K562 (cell line): Measurements from ENCODE around the gene MAS1L. TPM values are rescaled to one million over a fixed set of nuclear protein-coding genes. Genes with fewer than 3 reads are reported as not detected.
A peak's percentile ranks its signal among the peaks of the same experiment; 100 is the strongest.

Source experiments
- ATAC-seq: fragments of 200-7000 bp; cut with Tn5 transposase; 3 replicates; pipeline ENCODE4 v1.9.1; 2020; ENCODE audit warnings: moderate library complexity
- BruUV-seq: library from RNA; stranded (reverse); fragments of 400-500 nt; replicated peaks from 2 replicates; lab custom pipeline; 2021; lab: Mats Ljungman, UMichigan
- CTCF ChIA-PET: fragments of 300-600 bp; formaldehyde crosslinking; extraction: SDS; loops from one replicate; lab custom pipeline; 2021; ENCODE audit warnings: low intra/inter-chr PET ratio; lab: Yijun Ruan, JAX
- POLR2A ChIA-PET: fragments of 300-600, 350-650 bp; sonication (Branson Sonifier 250); formaldehyde crosslinking; extraction: SDS; loops from one replicate; lab custom pipeline; 2021; ENCODE audit warnings: antibody characterized with exemption, inconsistent platforms; lab: Yijun Ruan, JAX
- DNase-seq, 4 experiments: peaks; one replicate each; pipeline versions ENCODE4 v3.0.0 to v3.0.0-alpha.2; 2011 to 2018; ENCODE audit warnings: low spot score in 3 of 4, mixed read lengths in 3 of 4; ENCODE audit errors: extremely low read depth in 1 of 4
- FAIRE-seq: peaks from 2 replicates; lab custom pipeline; 2011; peaks lifted over from hg19 to GRCh38; lab: Jason Lieb, UNC
- H2AFZ ChIP-seq: 2 replicates; pipeline ENCODE4 v1.6.0; 2011; ENCODE audit warnings: low read depth, low read length, control low read depth, inconsistent platforms
- H3K27ac ChIP-seq: fragments of 200-600 bp; 3 replicates; pipeline ENCODE4 v1.8.0; 2011; ENCODE audit warnings: low read depth, mild to moderate bottlenecking, control low read depth, inconsistent platforms, low read length, moderate library complexity, mixed read lengths; ENCODE audit errors: extremely low read depth
- H3K27me3 ChIP-seq, 2 experiments: fragments of 300-600 bp in 1 of 2; 2 replicates in 1 of 2; 3 replicates in 1 of 2; pipeline versions ENCODE4 v1.6.0 to v1.8.0; 2011; ENCODE audit warnings: inconsistent platforms in 2 of 2, low read length in 2 of 2, mild to moderate bottlenecking in 1 of 2, mixed read lengths in 1 of 2, moderate library complexity in 1 of 2; ENCODE audit not compliant: control insufficient read depth in 2 of 2, insufficient read depth in 2 of 2
- H3K36me3 ChIP-seq: fragments of 300-600 bp; 3 replicates; pipeline ENCODE4 v1.8.0; 2011; ENCODE audit warnings: mild to moderate bottlenecking, low read length, inconsistent platforms; ENCODE audit not compliant: control insufficient read depth, insufficient read depth
- H3K4me1 ChIP-seq, 2 experiments: fragments of 200-600 bp in 1 of 2; replicated peaks in 1 of 2; 2 replicates in 1 of 2; 3 replicates in 1 of 2; pipeline versions ENCODE4 v1.5.1 to v1.8.0; 2011; ENCODE audit warnings: inconsistent platforms in 2 of 2, low read length in 2 of 2, mild to moderate bottlenecking in 1 of 2, mixed read lengths in 1 of 2, moderate library complexity in 1 of 2; ENCODE audit not compliant: control insufficient read depth in 2 of 2, insufficient read depth in 2 of 2
- H3K4me2 ChIP-seq: 2 replicates; pipeline ENCODE4 v1.6.1; 2011; ENCODE audit warnings: low read length, control low read depth, inconsistent platforms, mixed read lengths; ENCODE audit not compliant: insufficient read depth
- H3K4me3 ChIP-seq: fragments of 200-600 bp; sonication (generic), shearing (Covaris generic); 2 replicates; pipeline ENCODE4 v1.5.1; 2016; ENCODE audit warnings: control low read depth, inconsistent platforms
- H3K79me2 ChIP-seq: fragments of 200-600 bp; 3 replicates; pipeline ENCODE4 v1.8.0; 2011; ENCODE audit warnings: low read length, inconsistent platforms; ENCODE audit not compliant: control insufficient read depth, insufficient read depth
- H3K9ac ChIP-seq, 2 experiments: 2 replicates each; pipeline versions ENCODE4 v1.6.0 to v1.6.1; 2011; ENCODE audit warnings: low read depth in 2 of 2, low read length in 2 of 2, control low read depth in 1 of 2, inconsistent platforms in 1 of 2, mild to moderate bottlenecking in 1 of 2, mixed read lengths in 1 of 2; ENCODE audit not compliant: insufficient read depth in 1 of 2
- H3K9me1 ChIP-seq: one replicate; pipeline ENCODE4 v1.6.0; 2011; ENCODE audit warnings: inconsistent platforms, mild to moderate bottlenecking, low read length, moderate library complexity; ENCODE audit not compliant: control insufficient read depth, insufficient read depth
- H3K9me3 ChIP-seq: replicated peaks from 2 replicates; pipeline ENCODE4 v1.5.1; 2011; ENCODE audit warnings: low read depth, low read length, inconsistent platforms; ENCODE audit not compliant: control insufficient read depth, insufficient read depth
- H4K20me1 ChIP-seq: replicated peaks from 2 replicates; pipeline ENCODE4 v1.6.1; 2011; ENCODE audit warnings: low read length, inconsistent platforms, mixed read lengths; ENCODE audit not compliant: control insufficient read depth, insufficient read depth
- ATF6 ChIP-seq: sonication (generic); formaldehyde crosslinking; IDR thresholded peaks from 2 replicates; pipeline ENCODE4 v1.4.0; 2020; ENCODE audit warnings: mild to moderate bottlenecking, missing genetic modification reagents
- DIDO1 ChIP-seq: fragments of 450-650 bp; IDR thresholded peaks from 2 replicates; pipeline ENCODE4 v1.6.1; 2016; ENCODE audit warnings: low read depth, missing biosample characterization, missing genetic modification characterization
- GTF2B ChIP-seq: IDR thresholded peaks from 2 replicates; pipeline ENCODE4 v1.6.1; 2011; ENCODE audit not compliant: insufficient read length; ENCODE audit errors: extremely low read depth
- IRF9 ChIP-seq: fragments of 450-650 bp; IDR thresholded peaks from 2 replicates; pipeline ENCODE4 v1.6.1; 2016; ENCODE audit warnings: missing biosample characterization, missing genetic modification characterization
- NR0B1 ChIP-seq: fragments of 450-650 bp; IDR thresholded peaks from one replicate; pipeline ENCODE4 v1.6.1; 2018; ENCODE audit warnings: mild to moderate bottlenecking, moderate library complexity; ENCODE audit not compliant: partially characterized antibody
- POLR3G ChIP-seq: IDR thresholded peaks from 2 replicates; pipeline ENCODE4 v1.6.1; 2011; ENCODE audit not compliant: insufficient read length, insufficient replicate concordance; ENCODE audit errors: extremely low read depth
- PTRF ChIP-seq: fragments of 450-650 bp; IDR thresholded peaks from 2 replicates; pipeline ENCODE4 v1.6.1; 2016; ENCODE audit warnings: mild to moderate bottlenecking, missing genetic modification characterization, missing compliant biosample characterization
- SP1 ChIP-seq: sonication (generic); formaldehyde crosslinking; IDR thresholded peaks from 2 replicates; pipeline ENCODE4 v1.8.1; 2022; ENCODE audit warnings: mild to moderate bottlenecking, missing genetic modification reagents
- SRSF3 ChIP-seq: fragments of 200-400 bp; formaldehyde crosslinking; IDR thresholded peaks from 2 replicates; pipeline ENCODE4 v1.6.1; 2016; ENCODE audit warnings: mild to moderate bottlenecking, low read length, moderate library complexity; ENCODE audit not compliant: insufficient read depth
- TRIM24 ChIP-seq, 2 experiments: fragments of 450-650 bp; IDR thresholded peaks; 2 replicates each; pipeline ENCODE4 v1.6.1; 2016
- ZBTB5 ChIP-seq: fragments of 450-650 bp; IDR thresholded peaks from 2 replicates; pipeline ENCODE4 v1.6.1; 2017; ENCODE audit warnings: antibody characterized with exemption
- ZC3H8 ChIP-seq: fragments of 450-650 bp; IDR thresholded peaks from 2 replicates; pipeline ENCODE4 v1.6.1; 2017
- ZFX ChIP-seq: sonication (generic); formaldehyde crosslinking; IDR thresholded peaks from 2 replicates; pipeline ENCODE4 v1.8.0; 2022; ENCODE audit warnings: mild to moderate bottlenecking, missing genetic modification reagents, moderate library complexity
- ZNF347 ChIP-seq: fragments of 450-650 bp; formaldehyde crosslinking; IDR thresholded peaks from 2 replicates; pipeline ENCODE4 v1.4.0; 2020; ENCODE audit warnings: low read depth, mild to moderate bottlenecking, moderate library complexity
- WGBS: fragments of 100-300 bp; shearing (Covaris generic); methylation state at CpG from one replicate; pipeline ENCODE4 v1.1.6; 2016; ENCODE audit warnings: low coverage, mixed read lengths; ENCODE audit not compliant: insufficient coverage; ENCODE audit errors: missing lambda C conversion rate; 5-methylcytosine and 5-hydroxymethylcytosine counted together
- in situ Hi-C: fragments of 300-500 bp; cut with MboI; formaldehyde crosslinking; loops from 4 replicates; pipeline ENCODE4 v1.15.0; 2018; ENCODE audit warnings: inconsistent platforms, mixed read lengths
- intact Hi-C: fragments of 100-400 bp; cut with micrococcal nuclease; formaldehyde crosslinking; loops from 2 replicates; pipeline ENCODE4 v1.14.2; 2022
- polyA plus RNA-seq, 8 experiments: library from polyadenylated mRNA; depleted of rRNA in 4 of 8; stranded (reverse) in 5 of 8; unstranded in 3 of 8; fragments of >200 nt; fragmentation: Nextera tagmentation in 2 of 8; fragmentation: Illumina TruSeq in 1 of 8; extraction: Ambion mirVana in 2 of 8; extraction: Trizol in 1 of 8; gene quantifications; 2 replicates each; pipeline versions ENCODE4 v1.2.1 to v1.2.3, GENCODE V29; 2011 to 2014; ENCODE audit warnings: inconsistent platforms in 1 of 8, missing spikeins in 1 of 8
- total RNA-seq, 7 experiments: library from RNA; depleted of rRNA in 6 of 7; stranded (reverse); fragments of >200 nt in 6 of 7; fragmentation: Illumina TruSeq in 2 of 7; extraction: Trizol in 2 of 7; gene quantifications; 2 replicates each; pipeline versions ENCODE4 v1.2.1 to v1.2.3, GENCODE V29; 2011 to 2021; ENCODE audit warnings: low replicate concordance in 1 of 7

Gene MAS1L
- total and polyA plus RNA-seq, 9 of the 15 experiments (the other 6 are each of a cell fraction or from before 2014, with no cell fraction given) = not detected

GRCh38 chr6:29527564-29527963 lies 39.8 kb upstream of the MAS1L start:
- Histone ChIP-seq H3K4me1 (no peaks in the 10 kb centered on the region; a peak in 1 of 5 replicates), H3K9me3 (no peaks in the 10 kb centered on the region), H2AFZ (no peak overlapping the region), H3K9me1 (no peaks in the 10 kb centered on the region), H3K4me2 (no peak overlapping the region), H3K9ac (peak overlapping the region in 1 of 2 experiments; percentile 15; a peak in 1 of 4 replicates), H3K79me2 (no peaks in the 10 kb centered on the region), H3K27ac (no peak overlapping the region), H4K20me1 (peaks cover 9% of the 10 kb centered on the region; the same call in 1 of the 2 replicates), H3K4me3 (no peak overlapping the region), H3K36me3 (no peaks in the 10 kb centered on the region), H3K27me3 (peaks cover 4 to 7% of the 10 kb centered on the region in 2 experiments)
- WGBS = 0% methylated on average over 2 of the region's 2 CpGs
- no peak for ATAC-seq
- CTCF ChIA-PET = no interaction called here
- no peak for DNase-seq
- FAIRE-seq = no peak
- intact Hi-C loops (no loop called here), in situ Hi-C loops (no loop called here)
- TF ChIP-seq ATF6 (CRISPR knock-in tag) = no peak
- no peak for TF ChIP-seq ZBTB5
- no peak for TF ChIP-seq ZNF347 (CRISPR knock-in tag)
- TF ChIP-seq DIDO1 (tag) = no peak
- TF ChIP-seq PTRF (tag) = no peak
- no peak for TF ChIP-seq POLR3G
- no peak for TF ChIP-seq ZFX
- no peak for TF ChIP-seq SRSF3
- TF ChIP-seq SP1 = no peak
- TF ChIP-seq ZC3H8 = no peak
- no peak for TF ChIP-seq GTF2B
- TF ChIP-seq TRIM24 (IDR thresholded peaks at IDR 0.05) = no peak
- no peak for TF ChIP-seq IRF9 (tag)
- no peak for TF ChIP-seq NR0B1
- POLR2A ChIA-PET = interaction anchor here (0.6 to 0.9 kb wide), 2 partner anchors 149 to 479 kb away, joined by 3 to 4 read pairs; no protein-coding TSS in a partner anchor
- no TSS peak for BruUV-seq
